H1 (cell line): ENCODE results near the gene SPAM1. TPM values are rescaled to one million over a fixed set of nuclear protein-coding genes. Genes with fewer than 3 reads are reported as not detected.

ENCODE experiments used
- KDM5A ChIP-seq: fragments of 200-600 bp; IDR thresholded peaks from 2 replicates; pipeline ENCODE4 v1.7.1; 2012; ENCODE audit warnings: mild to moderate bottlenecking, low read length, inconsistent platforms, mixed read lengths
- polyA plus RNA-seq, 7 experiments: library from polyadenylated mRNA; depleted of rRNA in 3 of 7; stranded (reverse) in 5 of 7; unstranded in 2 of 7; fragments of >200 nt in 5 of 7; fragments of 200-250 nt in 2 of 7; gene quantifications; 1 replicate in 5 of 7; 2 replicates in 1 of 7; 4 replicates in 1 of 7; pipeline versions ENCODE4 v1.2.1 to v1.2.3, GENCODE V29; 2011 to 2013; ENCODE audit warnings: missing spikeins in 2 of 7, mixed read lengths in 2 of 7
- total RNA-seq: library from RNA; stranded (reverse); fragmentation: NEBNext Ultra II Directional; extraction: Animal tissue kit (Norgen Biotek cat#: 25700); gene quantifications from 2 replicates; pipeline ENCODE4 v1.2.1, GENCODE V29; 2021
- TF ChIP-seq, protein P1 (sequence below): fragments of 300-600 bp; sonication (generic); IDR thresholded peaks from 2 replicates; pipeline ENCODE4 v1.7.1; 2012; ENCODE audit warnings: low read length, moderate library complexity, mild to moderate bottlenecking, inconsistent platforms; ENCODE audit not compliant: insufficient replicate concordance

SPAM1 gene
- total and polyA plus RNA-seq, 2 of the 8 experiments (the other 6 are each of a cell fraction or from before 2014, with no cell fraction given) = not detected

DNA sequence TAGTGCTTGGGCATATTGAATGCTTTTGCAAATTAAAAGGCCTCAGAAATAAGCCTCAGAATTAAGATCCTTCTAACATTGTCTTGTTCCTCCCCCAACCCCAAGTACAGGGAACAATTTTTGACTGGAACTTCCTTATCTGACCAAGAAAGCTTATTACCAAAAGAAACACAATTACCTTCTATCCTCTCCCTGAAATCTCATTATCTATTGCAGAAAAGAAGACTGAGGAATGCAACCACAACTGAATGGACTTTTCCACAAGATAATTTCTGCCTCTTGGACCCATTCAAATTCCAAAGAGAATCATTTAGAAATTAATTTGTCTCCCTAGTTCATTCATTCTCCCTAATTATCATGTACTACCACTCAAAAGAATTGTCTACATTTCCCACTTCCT is 36.8 kb upstream of the SPAM1 start (continued):
- TF ChIP-seq, protein P1, sequence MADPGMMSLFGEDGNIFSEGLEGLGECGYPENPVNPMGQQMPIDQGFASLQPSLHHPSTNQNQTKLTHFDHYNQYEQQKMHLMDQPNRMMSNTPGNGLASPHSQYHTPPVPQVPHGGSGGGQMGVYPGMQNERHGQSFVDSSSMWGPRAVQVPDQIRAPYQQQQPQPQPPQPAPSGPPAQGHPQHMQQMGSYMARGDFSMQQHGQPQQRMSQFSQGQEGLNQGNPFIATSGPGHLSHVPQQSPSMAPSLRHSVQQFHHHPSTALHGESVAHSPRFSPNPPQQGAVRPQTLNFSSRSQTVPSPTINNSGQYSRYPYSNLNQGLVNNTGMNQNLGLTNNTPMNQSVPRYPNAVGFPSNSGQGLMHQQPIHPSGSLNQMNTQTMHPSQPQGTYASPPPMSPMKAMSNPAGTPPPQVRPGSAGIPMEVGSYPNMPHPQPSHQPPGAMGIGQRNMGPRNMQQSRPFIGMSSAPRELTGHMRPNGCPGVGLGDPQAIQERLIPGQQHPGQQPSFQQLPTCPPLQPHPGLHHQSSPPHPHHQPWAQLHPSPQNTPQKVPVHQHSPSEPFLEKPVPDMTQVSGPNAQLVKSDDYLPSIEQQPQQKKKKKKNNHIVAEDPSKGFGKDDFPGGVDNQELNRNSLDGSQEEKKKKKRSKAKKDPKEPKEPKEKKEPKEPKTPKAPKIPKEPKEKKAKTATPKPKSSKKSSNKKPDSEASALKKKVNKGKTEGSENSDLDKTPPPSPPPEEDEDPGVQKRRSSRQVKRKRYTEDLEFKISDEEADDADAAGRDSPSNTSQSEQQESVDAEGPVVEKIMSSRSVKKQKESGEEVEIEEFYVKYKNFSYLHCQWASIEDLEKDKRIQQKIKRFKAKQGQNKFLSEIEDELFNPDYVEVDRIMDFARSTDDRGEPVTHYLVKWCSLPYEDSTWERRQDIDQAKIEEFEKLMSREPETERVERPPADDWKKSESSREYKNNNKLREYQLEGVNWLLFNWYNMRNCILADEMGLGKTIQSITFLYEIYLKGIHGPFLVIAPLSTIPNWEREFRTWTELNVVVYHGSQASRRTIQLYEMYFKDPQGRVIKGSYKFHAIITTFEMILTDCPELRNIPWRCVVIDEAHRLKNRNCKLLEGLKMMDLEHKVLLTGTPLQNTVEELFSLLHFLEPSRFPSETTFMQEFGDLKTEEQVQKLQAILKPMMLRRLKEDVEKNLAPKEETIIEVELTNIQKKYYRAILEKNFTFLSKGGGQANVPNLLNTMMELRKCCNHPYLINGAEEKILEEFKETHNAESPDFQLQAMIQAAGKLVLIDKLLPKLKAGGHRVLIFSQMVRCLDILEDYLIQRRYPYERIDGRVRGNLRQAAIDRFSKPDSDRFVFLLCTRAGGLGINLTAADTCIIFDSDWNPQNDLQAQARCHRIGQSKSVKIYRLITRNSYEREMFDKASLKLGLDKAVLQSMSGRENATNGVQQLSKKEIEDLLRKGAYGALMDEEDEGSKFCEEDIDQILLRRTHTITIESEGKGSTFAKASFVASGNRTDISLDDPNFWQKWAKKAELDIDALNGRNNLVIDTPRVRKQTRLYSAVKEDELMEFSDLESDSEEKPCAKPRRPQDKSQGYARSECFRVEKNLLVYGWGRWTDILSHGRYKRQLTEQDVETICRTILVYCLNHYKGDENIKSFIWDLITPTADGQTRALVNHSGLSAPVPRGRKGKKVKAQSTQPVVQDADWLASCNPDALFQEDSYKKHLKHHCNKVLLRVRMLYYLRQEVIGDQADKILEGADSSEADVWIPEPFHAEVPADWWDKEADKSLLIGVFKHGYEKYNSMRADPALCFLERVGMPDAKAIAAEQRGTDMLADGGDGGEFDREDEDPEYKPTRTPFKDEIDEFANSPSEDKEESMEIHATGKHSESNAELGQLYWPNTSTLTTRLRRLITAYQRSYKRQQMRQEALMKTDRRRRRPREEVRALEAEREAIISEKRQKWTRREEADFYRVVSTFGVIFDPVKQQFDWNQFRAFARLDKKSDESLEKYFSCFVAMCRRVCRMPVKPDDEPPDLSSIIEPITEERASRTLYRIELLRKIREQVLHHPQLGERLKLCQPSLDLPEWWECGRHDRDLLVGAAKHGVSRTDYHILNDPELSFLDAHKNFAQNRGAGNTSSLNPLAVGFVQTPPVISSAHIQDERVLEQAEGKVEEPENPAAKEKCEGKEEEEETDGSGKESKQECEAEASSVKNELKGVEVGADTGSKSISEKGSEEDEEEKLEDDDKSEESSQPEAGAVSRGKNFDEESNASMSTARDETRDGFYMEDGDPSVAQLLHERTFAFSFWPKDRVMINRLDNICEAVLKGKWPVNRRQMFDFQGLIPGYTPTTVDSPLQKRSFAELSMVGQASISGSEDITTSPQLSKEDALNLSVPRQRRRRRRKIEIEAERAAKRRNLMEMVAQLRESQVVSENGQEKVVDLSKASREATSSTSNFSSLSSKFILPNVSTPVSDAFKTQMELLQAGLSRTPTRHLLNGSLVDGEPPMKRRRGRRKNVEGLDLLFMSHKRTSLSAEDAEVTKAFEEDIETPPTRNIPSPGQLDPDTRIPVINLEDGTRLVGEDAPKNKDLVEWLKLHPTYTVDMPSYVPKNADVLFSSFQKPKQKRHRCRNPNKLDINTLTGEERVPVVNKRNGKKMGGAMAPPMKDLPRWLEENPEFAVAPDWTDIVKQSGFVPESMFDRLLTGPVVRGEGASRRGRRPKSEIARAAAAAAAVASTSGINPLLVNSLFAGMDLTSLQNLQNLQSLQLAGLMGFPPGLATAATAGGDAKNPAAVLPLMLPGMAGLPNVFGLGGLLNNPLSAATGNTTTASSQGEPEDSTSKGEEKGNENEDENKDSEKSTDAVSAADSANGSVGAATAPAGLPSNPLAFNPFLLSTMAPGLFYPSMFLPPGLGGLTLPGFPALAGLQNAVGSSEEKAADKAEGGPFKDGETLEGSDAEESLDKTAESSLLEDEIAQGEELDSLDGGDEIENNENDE = no peak
- no peak for TF ChIP-seq KDM5A
